Stomach (tissue), 4 donors: Measurements from ENCODE around the gene PVR.

Experiments
- CTCF ChIP-seq, 7 experiments: fragments of 450-650 bp in 4 of 7; fragments of 200-600 bp in 3 of 7; sonication (generic) in 3 of 7; IDR thresholded peaks; one replicate each; pipeline ENCODE4 v1.5.1; 2016 to 2019; ENCODE audit warnings: antibody characterized with exemption in 7 of 7, control low read depth in 2 of 7, mild to moderate bottlenecking in 1 of 7
- EP300 ChIP-seq: sonication (generic); formaldehyde crosslinking; IDR thresholded peaks from one replicate; pipeline ENCODE4 v1.6.1; 2017; ENCODE audit warnings: antibody characterized with exemption
- POLR2A ChIP-seq, 4 donors: fragments of 450-650 bp; IDR thresholded peaks; one replicate each; pipeline ENCODE4 v1.6.1; 2016; ENCODE audit warnings: antibody characterized with exemption in 4 of 4, control low read depth in 2 of 4, mild to moderate bottlenecking in 1 of 4, moderate library complexity in 1 of 4
- POLR2AphosphoS5 ChIP-seq, 3 donors: sonication (generic); formaldehyde crosslinking; IDR thresholded peaks; one replicate each; pipeline ENCODE4 v1.6.1; 2016; ENCODE audit warnings: antibody characterized with exemption in 3 of 3

GRCh38 chr19:44611812-44612295 lies 31.9 kb upstream of the PVR start:
- TF ChIP-seq CTCF (IDR thresholded peaks at IDR 0.05): no peak
- no peak for TF ChIP-seq POLR2AphosphoS5 (IDR thresholded peaks at IDR 0.05)
- no peak for TF ChIP-seq POLR2A (IDR thresholded peaks at IDR 0.05)
- TF ChIP-seq EP300: no peak
